Measurements from ENCODE around the gene SEC14L5. TPM values are rescaled to one million over a fixed set of nuclear protein-coding genes. Genes with fewer than 3 reads are reported as not detected.

Gene SEC14L5
- total RNA-seq, 4 donors from 2014 or later = 1.0 to 1.8 (median 1.4) TPM

DNA sequence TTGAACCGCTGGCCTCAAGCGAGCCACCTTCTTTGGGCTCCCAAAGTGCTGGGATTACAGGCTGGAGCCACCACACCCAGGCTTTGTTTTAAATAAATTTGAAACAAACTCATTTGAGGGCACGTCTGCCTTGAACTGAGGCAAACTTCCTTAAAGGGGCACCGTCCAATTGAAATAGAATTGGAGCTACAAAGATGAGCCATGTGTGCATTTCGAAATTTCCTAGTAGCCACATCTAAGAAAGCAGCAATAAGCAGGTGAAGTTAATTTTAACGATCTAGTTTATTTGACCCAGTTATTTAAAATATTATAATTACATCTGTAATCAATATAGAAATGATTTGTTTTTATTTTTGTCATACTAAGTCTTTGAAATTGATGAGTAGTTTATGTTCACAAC, 108.4 kb downstream of the SEC14L5 start:
- WGBS = 61% methylated on average over 4 of the region's 6 CpGs
- H3K27ac ChIP-seq = no peak overlapping the region
- H3K4me1 ChIP-seq = peaks cover 4% of the 10 kb centered on the region
- H3K27me3 ChIP-seq = no peaks in the 10 kb centered on the region
- no peak overlapping the region for H3K4me3 ChIP-seq
- no peaks in the 10 kb centered on the region for H3K9me3 ChIP-seq
- no peak for DNase-seq (ENCODE audit: low spot score in 2 of 2)
- TF ChIP-seq, protein P1, sequence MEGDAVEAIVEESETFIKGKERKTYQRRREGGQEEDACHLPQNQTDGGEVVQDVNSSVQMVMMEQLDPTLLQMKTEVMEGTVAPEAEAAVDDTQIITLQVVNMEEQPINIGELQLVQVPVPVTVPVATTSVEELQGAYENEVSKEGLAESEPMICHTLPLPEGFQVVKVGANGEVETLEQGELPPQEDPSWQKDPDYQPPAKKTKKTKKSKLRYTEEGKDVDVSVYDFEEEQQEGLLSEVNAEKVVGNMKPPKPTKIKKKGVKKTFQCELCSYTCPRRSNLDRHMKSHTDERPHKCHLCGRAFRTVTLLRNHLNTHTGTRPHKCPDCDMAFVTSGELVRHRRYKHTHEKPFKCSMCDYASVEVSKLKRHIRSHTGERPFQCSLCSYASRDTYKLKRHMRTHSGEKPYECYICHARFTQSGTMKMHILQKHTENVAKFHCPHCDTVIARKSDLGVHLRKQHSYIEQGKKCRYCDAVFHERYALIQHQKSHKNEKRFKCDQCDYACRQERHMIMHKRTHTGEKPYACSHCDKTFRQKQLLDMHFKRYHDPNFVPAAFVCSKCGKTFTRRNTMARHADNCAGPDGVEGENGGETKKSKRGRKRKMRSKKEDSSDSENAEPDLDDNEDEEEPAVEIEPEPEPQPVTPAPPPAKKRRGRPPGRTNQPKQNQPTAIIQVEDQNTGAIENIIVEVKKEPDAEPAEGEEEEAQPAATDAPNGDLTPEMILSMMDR (IDR thresholded peaks at IDR 0.05) = no peak
- TF ChIP-seq POLR2A (IDR thresholded peaks at IDR 0.05) (no peak), EP300 (IDR thresholded peaks at IDR 0.05) (no peak), POLR2AphosphoS5 (IDR thresholded peaks at IDR 0.05) (no peak)
- no peaks in the 10 kb centered on the region for H3K36me3 ChIP-seq

Other genes starting within 250 kb of the SEC14L5 start
- gene ANKS3, start 224.1 kb upstream of the SEC14L5 start, total RNA-seq = 10 to 100 TPM; 11.5 to 36.5 (median 20.0) TPM
- 1 to 10 TPM in 2 of 4 donors, under 1 TPM in 1, not detected in 1; 0.36 to 1.7 (median 1.4) TPM for gene DNAAF8, start 223.8 kb upstream of the SEC14L5 start, total RNA-seq
- 10 to 100 TPM in 2 of 4 donors, 1 to 10 TPM in 2; 7.9 to 17.6 (median 12.4) TPM for gene ZNF500, start 191.2 kb upstream of the SEC14L5 start, total RNA-seq
- gene SEPTIN12, start 170.0 kb upstream of the SEC14L5 start, total RNA-seq = not detected
- gene SMIM22, start 163.0 kb upstream of the SEC14L5 start, total RNA-seq = 10 to 100 TPM in 3 of 4 donors, not detected in 1; 10.1 to 20.9 (median 18.7) TPM
- gene ROGDI, start 155.7 kb upstream of the SEC14L5 start, total RNA-seq = 10 to 100 TPM in 3 of 4 donors, 1 to 10 TPM in 1; 9.8 to 16.1 (median 12.2) TPM
- 10 to 100 TPM; 42.2 to 76.0 (median 50.7) TPM for gene GLYR1, start 111.0 kb upstream of the SEC14L5 start, total RNA-seq
- 10 to 100 TPM; 25.7 to 43.9 (median 38.6) TPM for gene UBN1, start 110.8 kb upstream of the SEC14L5 start, total RNA-seq
- gene PPL, start 21.2 kb upstream of the SEC14L5 start, total RNA-seq = 100 to 1,000 TPM; 304 to 377 (median 350) TPM
- gene NAGPA, start 75.6 kb downstream of the SEC14L5 start, total RNA-seq = 10 to 100 TPM; 25.3 to 35.1 (median 31.0) TPM
- gene C16orf89, start 107.6 kb downstream of the SEC14L5 start, total RNA-seq = 1 to 10 TPM in 1 of 4 donors, not detected in 3; 1.6 TPM
- gene ALG1, start 113.5 kb downstream of the SEC14L5 start, total RNA-seq = 10 to 100 TPM; 14.5 to 22.3 (median 19.0) TPM
- 10 to 100 TPM in 2 of 4 donors, 1 to 10 TPM in 2; 2.7 to 14.0 (median 9.6) TPM for gene EEF2KMT, start 139.5 kb downstream of the SEC14L5 start, total RNA-seq

Data from suprapubic skin (tissue), 4 donors.